Measurements from ENCODE around the gene UBE2J2. TPM values are rescaled to one million over a fixed set of nuclear protein-coding genes. Genes with fewer than 3 reads are reported as not detected.

UBE2J2 gene
- total RNA-seq, 1 donor from 2014 or later: 52.0 TPM

DNA sequence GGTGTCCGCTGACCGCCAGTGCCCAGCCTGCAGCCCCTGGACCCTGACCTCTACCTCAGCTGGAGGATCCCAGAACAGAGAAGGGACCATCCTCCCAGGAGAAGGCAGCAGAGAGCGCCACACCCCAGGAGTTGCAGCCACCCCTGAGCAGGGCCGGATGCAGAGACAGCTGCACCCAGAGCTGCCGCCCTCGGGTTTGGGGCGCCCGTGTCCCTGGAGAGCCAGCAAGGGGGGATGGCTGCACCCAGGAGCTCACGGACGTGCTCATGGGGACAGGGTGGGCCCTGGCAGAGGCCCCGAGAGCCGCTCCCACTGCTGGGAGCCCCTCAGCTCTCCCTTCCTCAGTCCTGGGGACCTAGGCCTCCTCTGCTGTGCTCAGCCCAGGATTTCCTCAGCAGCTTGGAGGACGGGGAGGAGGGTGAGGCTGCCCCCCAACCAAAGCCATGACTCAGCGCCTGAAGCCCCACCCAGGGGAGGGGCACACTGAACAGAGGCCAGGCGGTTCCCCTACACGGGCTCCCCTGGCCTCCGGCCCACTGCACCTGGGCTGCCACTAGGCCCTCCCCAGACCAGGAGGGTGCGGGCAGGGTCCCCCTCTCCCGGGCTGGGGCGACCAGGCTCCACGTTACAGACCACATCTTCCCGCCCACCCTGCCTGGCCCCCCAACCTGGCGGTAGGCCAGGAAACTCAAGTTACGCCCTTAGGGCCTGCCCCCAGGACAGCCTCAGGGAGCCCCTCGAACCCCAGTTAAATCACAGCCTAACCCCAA is 31.8 kb upstream of the UBE2J2 start:
- Mint-ChIP-seq H3K27me3 (ENCODE audit: low read depth) (no peaks in the 10 kb centered on the region), H3K36me3 (ENCODE audit: low read depth) (no peaks in the 10 kb centered on the region), H3K9me3 (ENCODE audit: low read depth) (no peaks in the 10 kb centered on the region), H3K27ac (ENCODE audit: unreplicated experiment) (peak overlapping the region; percentile 32), H3K4me1 (ENCODE audit: low read depth) (peaks cover 30% of the 10 kb centered on the region), H3K4me3 (ENCODE audit: unreplicated experiment) (peak overlapping the region; percentile 82)
- TF ChIP-seq CTCF (IDR thresholded peaks at IDR 0.05): peak; percentile 28
- DNase-seq (ENCODE audit: low spot score): no peak

DNA sequence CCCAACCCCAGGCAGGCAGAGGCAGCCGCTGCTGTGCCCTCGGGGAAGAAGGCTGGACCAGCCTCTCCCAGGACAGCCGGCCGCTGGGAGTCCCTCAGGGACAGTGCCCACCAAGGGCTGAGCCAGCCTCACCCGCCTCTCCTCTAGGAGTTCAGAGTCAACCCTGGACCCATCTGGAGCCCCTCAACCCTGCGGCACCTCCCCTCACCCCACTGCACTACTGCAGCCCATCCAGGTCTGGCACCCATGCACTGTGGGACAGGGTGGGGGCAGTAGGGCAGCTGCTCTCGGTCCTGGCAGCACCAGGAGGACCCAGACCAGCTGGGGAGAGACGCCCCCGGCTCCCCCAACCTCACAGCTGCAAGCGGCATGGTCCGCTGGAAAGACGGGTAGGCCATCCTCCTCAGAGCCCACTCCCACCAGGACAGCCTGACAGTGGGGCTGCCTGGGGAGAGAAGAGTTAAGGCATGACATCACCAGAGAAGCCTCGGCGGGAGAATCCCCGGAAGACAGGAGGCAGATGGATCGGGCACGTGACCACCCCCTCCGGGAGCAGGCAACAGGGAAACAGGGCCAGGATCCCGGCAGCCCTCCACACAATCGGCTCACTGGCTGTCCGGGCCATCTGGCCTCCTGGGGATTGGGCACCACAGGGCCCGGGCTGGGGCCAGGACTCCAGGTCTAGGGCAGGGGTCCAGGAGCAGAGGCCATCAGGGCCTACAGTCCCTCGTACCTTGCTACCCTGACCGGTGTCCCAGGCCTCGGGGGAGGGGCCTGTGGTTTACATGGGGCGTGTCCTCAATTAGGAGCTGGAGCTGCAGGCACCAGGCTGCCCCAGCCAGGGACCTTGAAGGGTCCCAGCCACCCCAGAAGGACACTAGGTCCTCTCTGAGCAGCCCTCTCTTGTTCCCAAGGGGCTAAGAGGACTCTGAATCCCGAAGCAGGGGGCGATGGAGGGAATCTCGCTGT is 31.0 kb upstream of the UBE2J2 start:
- peaks cover 30% of the 10 kb centered on the region for H3K4me1 Mint-ChIP-seq (ENCODE audit: low read depth)
- H3K4me3 Mint-ChIP-seq (ENCODE audit: unreplicated experiment): peak overlapping the region; percentile 82
- TF ChIP-seq CTCF (IDR thresholded peaks at IDR 0.05): no peak
- no peaks in the 10 kb centered on the region for H3K9me3 Mint-ChIP-seq (ENCODE audit: low read depth)
- H3K27me3 Mint-ChIP-seq (ENCODE audit: low read depth): no peaks in the 10 kb centered on the region
- H3K27ac Mint-ChIP-seq (ENCODE audit: unreplicated experiment): peak overlapping the region; percentile 68
- no peak for DNase-seq (ENCODE audit: low spot score)
- no peaks in the 10 kb centered on the region for H3K36me3 Mint-ChIP-seq (ENCODE audit: low read depth)

- Mint-ChIP-seq H3K4me1 (ENCODE audit: low read depth) (peaks cover 30% of the 10 kb centered on the region), H3K27ac (ENCODE audit: unreplicated experiment) (no peak overlapping the region), H3K4me3 (ENCODE audit: unreplicated experiment) (no peak overlapping the region), H3K27me3 (ENCODE audit: low read depth) (no peaks in the 10 kb centered on the region), H3K9me3 (ENCODE audit: low read depth) (no peaks in the 10 kb centered on the region), H3K36me3 (ENCODE audit: low read depth) (no peaks in the 10 kb centered on the region)
- TF ChIP-seq CTCF (IDR thresholded peaks at IDR 0.05): no peak
- no peak for DNase-seq (ENCODE audit: low spot score)
Measured at GRCh38 chr1:1303736-1304135, 30.1 kb upstream of the UBE2J2 start.

- H3K27me3 Mint-ChIP-seq (ENCODE audit: low read depth): no peaks in the 10 kb centered on the region
- DNase-seq (ENCODE audit: low spot score): no peak
- H3K9me3 Mint-ChIP-seq (ENCODE audit: low read depth): no peaks in the 10 kb centered on the region
- H3K4me3 Mint-ChIP-seq (ENCODE audit: unreplicated experiment): no peak overlapping the region
- no peak overlapping the region for H3K27ac Mint-ChIP-seq (ENCODE audit: unreplicated experiment)
- no peak for TF ChIP-seq CTCF (IDR thresholded peaks at IDR 0.05)
- H3K36me3 Mint-ChIP-seq (ENCODE audit: low read depth): no peaks in the 10 kb centered on the region
- H3K4me1 Mint-ChIP-seq (ENCODE audit: low read depth): peaks cover 30% of the 10 kb centered on the region
Measured at GRCh38 chr1:1302951-1303509, 29.4 kb upstream of the UBE2J2 start.

- TF ChIP-seq CTCF (IDR thresholded peaks at IDR 0.05): peak; percentile 70
- Mint-ChIP-seq H3K36me3 (ENCODE audit: low read depth) (no peaks in the 10 kb centered on the region), H3K27ac (ENCODE audit: unreplicated experiment) (no peak overlapping the region), H3K4me3 (ENCODE audit: unreplicated experiment) (no peak overlapping the region), H3K27me3 (ENCODE audit: low read depth) (no peaks in the 10 kb centered on the region), H3K9me3 (ENCODE audit: low read depth) (no peaks in the 10 kb centered on the region), H3K4me1 (ENCODE audit: low read depth) (peaks cover 28% of the 10 kb centered on the region)
- no peak for DNase-seq (ENCODE audit: low spot score)
Measured at GRCh38 chr1:1302006-1302430, 28.4 kb upstream of the UBE2J2 start.

All from chondrocyte (in vitro differentiated cells).